Cardiac muscle cell (in vitro differentiated cells and primary cell): ENCODE measurements around the gene BLVRA. TPM values are rescaled to one million over a fixed set of nuclear protein-coding genes. Genes with fewer than 3 reads are reported as not detected.
"Not testable (repeated sequence)": the region's sequence is repeated elsewhere in the genome, so short reads cannot be mapped to it uniquely, and the experiment has no call there.

ENCODE experiments used
- DNase-seq, 2 donors: peaks; one replicate each; pipeline versions ENCODE4 v3.0.0 to v3.0.0-alpha.2; 2010 to 2017; ENCODE audit warnings: low read depth in 1 of 2, low spot score in 1 of 2
- H3K27ac ChIP-seq: fragments of 200-600 bp; sonication (generic); 2 replicates; pipeline ENCODE4 v1.5.1; 2016
- H3K27me3 ChIP-seq: fragments of 200-600 bp; sonication (generic); 2 replicates; pipeline ENCODE4 v1.6.0; 2016; ENCODE audit warnings: control low read depth
- H3K36me3 ChIP-seq: fragments of 200-600 bp; sonication (generic); 2 replicates; pipeline ENCODE4 v1.5.1; 2016; ENCODE audit warnings: control low read depth
- H3K4me1 ChIP-seq: fragments of 200-600 bp; sonication (generic); 2 replicates; pipeline ENCODE4 v1.8.1; 2017; ENCODE audit warnings: low read depth, mild to moderate bottlenecking, mixed run types
- H3K4me3 ChIP-seq: fragments of 200-600 bp; sonication (generic); 2 replicates; pipeline ENCODE4 v1.5.1; 2016; ENCODE audit warnings: mild to moderate bottlenecking
- H3K9me3 ChIP-seq: fragments of 200-600 bp; sonication (generic); 2 replicates; pipeline ENCODE4 v1.5.1; 2017; ENCODE audit warnings: low read depth, mild to moderate bottlenecking, control low read depth
- CTCF ChIP-seq: IDR thresholded peaks from 2 replicates; pipeline ENCODE4 v1.5.1; 2012; ENCODE audit warnings: low read depth, mild to moderate bottlenecking, low read length
- polyA plus RNA-seq: library from polyadenylated mRNA; unstranded; fragments of >200 nt; fragmentation: Nextera tagmentation; extraction: Ambion mirVana; gene quantifications from 2 replicates; pipeline ENCODE4 v1.2.1, GENCODE V29; 2016
- total RNA-seq: library from RNA; depleted of rRNA; stranded (reverse); fragments of >200 nt; gene quantifications from 2 replicates; pipeline ENCODE4 v1.2.3, GENCODE V29; 2016

The BLVRA gene
- total and polyA plus RNA-seq, 2 experiments from 2014 or later, result 34.0 to 84.4 TPM

- TF ChIP-seq CTCF, result no peak
- peak in 1 of 2 donors; percentile 37 for DNase-seq
- peaks cover 22% of the 10 kb centered on the region for H3K4me1 ChIP-seq
Observed at GRCh38 chr7:43781726-43782607, 23.5 kb downstream of the BLVRA start.

GRCh38 chr7:43782768-43783555 is 24.5 kb downstream of the BLVRA start:
- peaks cover 22% of the 10 kb centered on the region for H3K4me1 ChIP-seq
- no peaks in the 10 kb centered on the region for H3K36me3 ChIP-seq
- no peaks in the 10 kb centered on the region for H3K27me3 ChIP-seq
- no peak for TF ChIP-seq CTCF
- peak overlapping the region; percentile 12 for H3K27ac ChIP-seq
- DNase-seq, result peak in 1 of 2 donors; percentile 28
- no peak overlapping the region for H3K4me3 ChIP-seq
- no peaks in the 10 kb centered on the region for H3K9me3 ChIP-seq

More at GRCh38 chr7:43781726-43782607, 23.5 kb downstream of the BLVRA start:
- Histone ChIP-seq H3K27ac (no peak overlapping the region), H3K9me3 (no peaks in the 10 kb centered on the region), H3K36me3 (no peaks in the 10 kb centered on the region), H3K27me3 (no peaks in the 10 kb centered on the region), H3K4me3 (no peak overlapping the region)

- Histone ChIP-seq H3K27ac (no peak overlapping the region), H3K27me3 (no peaks in the 10 kb centered on the region), H3K9me3 (no peaks in the 10 kb centered on the region)
Observed at GRCh38 chr7:43784030-43784584, 25.6 kb downstream of the BLVRA start.

GRCh38 chr7:43784585-43785087 is 26.2 kb downstream of the BLVRA start:
- peaks cover 22% of the 10 kb centered on the region for H3K4me1 ChIP-seq
- not testable (repeated sequence) for H3K4me3 ChIP-seq, H3K9me3 ChIP-seq, H3K36me3 ChIP-seq, H3K27ac ChIP-seq, H3K27me3 ChIP-seq
- DNase-seq, result peak in 1 of 2 donors; percentile 53

More at GRCh38 chr7:43784030-43784584, 25.6 kb downstream of the BLVRA start:
- H3K4me3 ChIP-seq, result no peak overlapping the region
- H3K36me3 ChIP-seq, result no peaks in the 10 kb centered on the region
- DNase-seq, result no peak
- no peak for TF ChIP-seq CTCF
- peaks cover 22% of the 10 kb centered on the region for H3K4me1 ChIP-seq

- DNase-seq, result peak in 1 of 2 donors; percentile 95
- H3K36me3 ChIP-seq, result no peaks in the 10 kb centered on the region
- TF ChIP-seq CTCF, result no peak
- H3K4me1 ChIP-seq, result peaks cover 22% of the 10 kb centered on the region
- no peak overlapping the region for H3K27ac ChIP-seq
- H3K4me3 ChIP-seq, result no peak overlapping the region
- H3K27me3 ChIP-seq, result no peaks in the 10 kb centered on the region
- H3K9me3 ChIP-seq, result no peaks in the 10 kb centered on the region
Observed at GRCh38 chr7:43785420-43785819, 26.9 kb downstream of the BLVRA start.
